ENCODE results near the gene APBB2. TPM values are rescaled to one million over a fixed set of nuclear protein-coding genes. Genes with fewer than 3 reads are reported as not detected.

APBB2 gene
- total and polyA plus RNA-seq, 2 experiments from 2014 or later, result 35.8 to 74.8 TPM

GRCh38 chr4:40878548-40879055 lies 335.7 kb downstream of the APBB2 start:
- TF ChIP-seq NANOG (IDR thresholded peaks at IDR 0.05; ENCODE audit: borderline replicate concordance) (no peak), STAT1 (IDR thresholded peaks at IDR 0.05; ENCODE audit: unreplicated experiment) (no peak), JUNB (IDR thresholded peaks at IDR 0.05; ENCODE audit: unreplicated experiment) (no peak), EZH2 (IDR thresholded peaks at IDR 0.05; ENCODE audit: low read depth, unreplicated experiment) (no peak), POLR2AphosphoS5 (IDR thresholded peaks at IDR 0.05; ENCODE audit: low read depth) (no peak)
- TF ChIP-seq, protein P1, sequence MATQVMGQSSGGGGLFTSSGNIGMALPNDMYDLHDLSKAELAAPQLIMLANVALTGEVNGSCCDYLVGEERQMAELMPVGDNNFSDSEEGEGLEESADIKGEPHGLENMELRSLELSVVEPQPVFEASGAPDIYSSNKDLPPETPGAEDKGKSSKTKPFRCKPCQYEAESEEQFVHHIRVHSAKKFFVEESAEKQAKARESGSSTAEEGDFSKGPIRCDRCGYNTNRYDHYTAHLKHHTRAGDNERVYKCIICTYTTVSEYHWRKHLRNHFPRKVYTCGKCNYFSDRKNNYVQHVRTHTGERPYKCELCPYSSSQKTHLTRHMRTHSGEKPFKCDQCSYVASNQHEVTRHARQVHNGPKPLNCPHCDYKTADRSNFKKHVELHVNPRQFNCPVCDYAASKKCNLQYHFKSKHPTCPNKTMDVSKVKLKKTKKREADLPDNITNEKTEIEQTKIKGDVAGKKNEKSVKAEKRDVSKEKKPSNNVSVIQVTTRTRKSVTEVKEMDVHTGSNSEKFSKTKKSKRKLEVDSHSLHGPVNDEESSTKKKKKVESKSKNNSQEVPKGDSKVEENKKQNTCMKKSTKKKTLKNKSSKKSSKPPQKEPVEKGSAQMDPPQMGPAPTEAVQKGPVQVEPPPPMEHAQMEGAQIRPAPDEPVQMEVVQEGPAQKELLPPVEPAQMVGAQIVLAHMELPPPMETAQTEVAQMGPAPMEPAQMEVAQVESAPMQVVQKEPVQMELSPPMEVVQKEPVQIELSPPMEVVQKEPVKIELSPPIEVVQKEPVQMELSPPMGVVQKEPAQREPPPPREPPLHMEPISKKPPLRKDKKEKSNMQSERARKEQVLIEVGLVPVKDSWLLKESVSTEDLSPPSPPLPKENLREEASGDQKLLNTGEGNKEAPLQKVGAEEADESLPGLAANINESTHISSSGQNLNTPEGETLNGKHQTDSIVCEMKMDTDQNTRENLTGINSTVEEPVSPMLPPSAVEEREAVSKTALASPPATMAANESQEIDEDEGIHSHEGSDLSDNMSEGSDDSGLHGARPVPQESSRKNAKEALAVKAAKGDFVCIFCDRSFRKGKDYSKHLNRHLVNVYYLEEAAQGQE (IDR thresholded peaks at IDR 0.05; ENCODE audit: unreplicated experiment), result no peak
- TF ChIP-seq, protein P2, sequence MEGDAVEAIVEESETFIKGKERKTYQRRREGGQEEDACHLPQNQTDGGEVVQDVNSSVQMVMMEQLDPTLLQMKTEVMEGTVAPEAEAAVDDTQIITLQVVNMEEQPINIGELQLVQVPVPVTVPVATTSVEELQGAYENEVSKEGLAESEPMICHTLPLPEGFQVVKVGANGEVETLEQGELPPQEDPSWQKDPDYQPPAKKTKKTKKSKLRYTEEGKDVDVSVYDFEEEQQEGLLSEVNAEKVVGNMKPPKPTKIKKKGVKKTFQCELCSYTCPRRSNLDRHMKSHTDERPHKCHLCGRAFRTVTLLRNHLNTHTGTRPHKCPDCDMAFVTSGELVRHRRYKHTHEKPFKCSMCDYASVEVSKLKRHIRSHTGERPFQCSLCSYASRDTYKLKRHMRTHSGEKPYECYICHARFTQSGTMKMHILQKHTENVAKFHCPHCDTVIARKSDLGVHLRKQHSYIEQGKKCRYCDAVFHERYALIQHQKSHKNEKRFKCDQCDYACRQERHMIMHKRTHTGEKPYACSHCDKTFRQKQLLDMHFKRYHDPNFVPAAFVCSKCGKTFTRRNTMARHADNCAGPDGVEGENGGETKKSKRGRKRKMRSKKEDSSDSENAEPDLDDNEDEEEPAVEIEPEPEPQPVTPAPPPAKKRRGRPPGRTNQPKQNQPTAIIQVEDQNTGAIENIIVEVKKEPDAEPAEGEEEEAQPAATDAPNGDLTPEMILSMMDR (conservative IDR thresholded peaks at IDR 0.05; ENCODE audit: low read depth in 2 of 2), result no peak
- H3K4me3 ChIP-seq, result no peak overlapping the region

GRCh38 chr4:40877081-40877480 lies 337.3 kb downstream of the APBB2 start:
- no peak overlapping the region for H2AFZ ChIP-seq
- no peak overlapping the region for H3K4me3 ChIP-seq
- H4K20me1 ChIP-seq (replicated peaks; ENCODE audit: insufficient read depth), result no peaks in the 10 kb centered on the region
- no peak overlapping the region for H3K4me2 ChIP-seq
- H3K27me3 ChIP-seq (ENCODE audit: insufficient read depth), result no peaks in the 10 kb centered on the region
- no peak overlapping the region for H3K4me3 Mint-ChIP-seq
- no peak overlapping the region for H3K27ac ChIP-seq (ENCODE audit: low read depth)
- H3K27ac Mint-ChIP-seq, result no peak overlapping the region
- H3K9me2 ChIP-seq (ENCODE audit: insufficient read depth), result no peaks in the 10 kb centered on the region
- no peaks in the 10 kb centered on the region for H3K9me3 Mint-ChIP-seq
- H3K36me3 Mint-ChIP-seq (ENCODE audit: low read depth), result no peaks in the 10 kb centered on the region; the same call in 2 of the 3 replicates
- H3K4me1 ChIP-seq (ENCODE audit: insufficient read depth), result peaks cover 10% of the 10 kb centered on the region; the same call in 1 of the 2 replicates
- peaks cover 16% of the 10 kb centered on the region for H3K4me1 Mint-ChIP-seq
- no peaks in the 10 kb centered on the region; the same call in 1 of the 2 replicates for H3K36me3 ChIP-seq (ENCODE audit: insufficient read depth)
- DNase-seq (ENCODE audit: low spot score) (no peak), ATAC-seq (no peak)
- peaks cover 5% of the 10 kb centered on the region for H3K27me3 Mint-ChIP-seq (ENCODE audit: insufficient read depth, low read depth, poor library complexity)
- H3F3A ChIP-seq (replicated peaks; ENCODE audit: low read depth), result no peaks in the 10 kb centered on the region
- TF ChIP-seq, protein P2 (conservative IDR thresholded peaks at IDR 0.05; ENCODE audit: low read depth in 2 of 2), result no peak
- TF ChIP-seq POLR2AphosphoS5 (IDR thresholded peaks at IDR 0.05; ENCODE audit: low read depth), result no peak
- no peak for TF ChIP-seq ETS1 (IDR thresholded peaks at IDR 0.05)
- no peaks in the 10 kb centered on the region for H3K79me2 ChIP-seq (replicated peaks; ENCODE audit: insufficient read depth)

More at GRCh38 chr4:40878548-40879055, 335.7 kb downstream of the APBB2 start:
- H3K9me2 ChIP-seq (ENCODE audit: insufficient read depth), result no peaks in the 10 kb centered on the region
- H3K27me3 ChIP-seq (ENCODE audit: insufficient read depth), result no peaks in the 10 kb centered on the region
- Mint-ChIP-seq H3K4me3 (no peak overlapping the region), H3K9me3 (no peaks in the 10 kb centered on the region), H3K27ac (no peak overlapping the region; the same call in 1 of the 2 replicates), H3K36me3 (ENCODE audit: low read depth) (no peaks in the 10 kb centered on the region; the same call in 1 of the 3 replicates), H3K27me3 (ENCODE audit: insufficient read depth, low read depth, poor library complexity) (peaks cover 5% of the 10 kb centered on the region), H3K4me1 (peaks cover 13% of the 10 kb centered on the region)
- no peaks in the 10 kb centered on the region for H3F3A ChIP-seq (replicated peaks; ENCODE audit: low read depth)
- H3K4me2 ChIP-seq, result no peak overlapping the region
- no peak overlapping the region for H2AFZ ChIP-seq
- no peaks in the 10 kb centered on the region for H3K79me2 ChIP-seq (replicated peaks; ENCODE audit: insufficient read depth)
- no peak for DNase-seq (ENCODE audit: low spot score)
- no peak overlapping the region for H3K27ac ChIP-seq (ENCODE audit: low read depth)
- H3K4me1 ChIP-seq (ENCODE audit: insufficient read depth), result peaks cover 10% of the 10 kb centered on the region; the same call in 1 of the 2 replicates
- ATAC-seq, result no peak
- H4K20me1 ChIP-seq (replicated peaks; ENCODE audit: insufficient read depth), result no peaks in the 10 kb centered on the region
- no peaks in the 10 kb centered on the region; the same call in 1 of the 2 replicates for H3K36me3 ChIP-seq (ENCODE audit: insufficient read depth)
